ENCODE data around the gene ZNF438. TPM values are rescaled to one million over a fixed set of nuclear protein-coding genes. Genes with fewer than 3 reads are reported as not detected.

Gene ZNF438
- total RNA-seq, 2 donors from 2014 or later, result 10.6 to 14.5 TPM

DNA sequence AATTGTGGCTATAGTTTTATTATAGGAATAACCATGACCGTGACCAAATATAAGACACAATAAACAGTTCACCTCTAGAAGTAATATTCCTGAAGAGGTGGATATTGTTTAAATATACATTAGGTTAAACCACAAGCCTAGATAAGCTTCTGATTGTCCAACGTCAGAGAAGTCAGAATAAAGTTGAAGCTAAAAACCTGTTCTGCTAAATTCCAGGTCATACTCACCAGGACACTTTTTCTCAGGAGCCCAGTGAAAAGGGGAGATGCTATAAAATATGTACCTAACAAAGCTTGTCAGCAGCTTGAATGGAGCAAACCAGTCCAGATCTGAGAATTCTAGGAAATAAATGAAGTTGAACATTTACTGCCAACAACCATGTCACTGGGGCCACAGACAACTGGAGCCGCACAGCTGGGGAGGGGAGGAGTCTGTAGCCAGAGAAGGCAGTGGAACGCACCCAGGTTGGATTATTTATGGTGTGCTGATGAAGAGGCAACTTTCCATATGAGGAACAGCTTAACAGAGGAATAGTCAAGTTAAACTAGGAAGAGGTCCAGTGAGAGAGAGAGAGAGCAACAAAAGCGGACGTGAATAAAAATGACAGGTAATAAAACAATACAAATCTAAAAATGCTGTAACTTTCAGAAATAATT lies 191.1 kb downstream of the ZNF438 start:
- TF ChIP-seq, protein P1, sequence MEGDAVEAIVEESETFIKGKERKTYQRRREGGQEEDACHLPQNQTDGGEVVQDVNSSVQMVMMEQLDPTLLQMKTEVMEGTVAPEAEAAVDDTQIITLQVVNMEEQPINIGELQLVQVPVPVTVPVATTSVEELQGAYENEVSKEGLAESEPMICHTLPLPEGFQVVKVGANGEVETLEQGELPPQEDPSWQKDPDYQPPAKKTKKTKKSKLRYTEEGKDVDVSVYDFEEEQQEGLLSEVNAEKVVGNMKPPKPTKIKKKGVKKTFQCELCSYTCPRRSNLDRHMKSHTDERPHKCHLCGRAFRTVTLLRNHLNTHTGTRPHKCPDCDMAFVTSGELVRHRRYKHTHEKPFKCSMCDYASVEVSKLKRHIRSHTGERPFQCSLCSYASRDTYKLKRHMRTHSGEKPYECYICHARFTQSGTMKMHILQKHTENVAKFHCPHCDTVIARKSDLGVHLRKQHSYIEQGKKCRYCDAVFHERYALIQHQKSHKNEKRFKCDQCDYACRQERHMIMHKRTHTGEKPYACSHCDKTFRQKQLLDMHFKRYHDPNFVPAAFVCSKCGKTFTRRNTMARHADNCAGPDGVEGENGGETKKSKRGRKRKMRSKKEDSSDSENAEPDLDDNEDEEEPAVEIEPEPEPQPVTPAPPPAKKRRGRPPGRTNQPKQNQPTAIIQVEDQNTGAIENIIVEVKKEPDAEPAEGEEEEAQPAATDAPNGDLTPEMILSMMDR (IDR thresholded peaks at IDR 0.05), result no peak
- H3K36me3 ChIP-seq, result no peaks in the 10 kb centered on the region
- peaks cover 3 to 18% of the 10 kb centered on the region in 2 donors for H3K4me1 ChIP-seq (ENCODE audit: control insufficient read depth in 1 of 2, low read depth in 2 of 2)
- no peak overlapping the region for H3K27ac ChIP-seq
- ATAC-seq (ENCODE audit: insufficient number of reproducible peaks, low FRiP score, low read depth) (no peak), DNase-seq (ENCODE audit: low spot score) (no peak)
- no peaks in the 10 kb centered on the region for H3K27me3 ChIP-seq (replicated peaks; ENCODE audit: insufficient read depth)
- no peak overlapping the region for H3K4me3 ChIP-seq
- H3K9me3 ChIP-seq, result no peaks in the 10 kb centered on the region

DNA sequence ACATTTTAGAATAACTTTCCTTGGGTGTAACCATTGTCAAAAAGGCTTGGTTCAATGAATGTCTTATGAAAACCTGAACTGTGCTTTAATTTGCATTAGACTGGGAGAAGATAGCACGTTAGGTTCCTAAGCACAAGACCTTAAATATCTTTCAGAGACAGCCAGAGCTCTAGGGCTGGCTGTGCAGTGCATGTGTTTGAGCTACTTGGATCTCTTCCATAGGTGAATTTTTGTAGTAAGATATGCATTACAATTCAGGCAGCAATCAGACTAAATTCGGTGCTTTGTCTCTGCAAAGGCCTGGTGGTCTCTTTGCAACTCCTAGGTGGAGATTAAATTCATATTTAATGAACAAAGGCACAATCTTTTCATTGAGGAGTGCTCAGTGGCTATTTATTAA lies 192.0 kb downstream of the ZNF438 start:
- H3K27ac ChIP-seq, result no peak overlapping the region
- no peaks in the 10 kb centered on the region for H3K9me3 ChIP-seq
- DNase-seq (ENCODE audit: low spot score) (no peak), ATAC-seq (ENCODE audit: insufficient number of reproducible peaks, low FRiP score, low read depth) (no peak)
- no peaks in the 10 kb centered on the region for H3K27me3 ChIP-seq (replicated peaks; ENCODE audit: insufficient read depth)
- H3K4me1 ChIP-seq (ENCODE audit: control insufficient read depth in 1 of 2, low read depth in 2 of 2), result peaks cover 3 to 18% of the 10 kb centered on the region in 2 donors
- TF ChIP-seq, protein P1 (IDR thresholded peaks at IDR 0.05), result no peak
- H3K4me3 ChIP-seq, result no peak overlapping the region
- H3K36me3 ChIP-seq, result no peaks in the 10 kb centered on the region

GRCh38 chr10:30836406-30836805 lies 195.3 kb downstream of the ZNF438 start:
- TF ChIP-seq, protein P1 (IDR thresholded peaks at IDR 0.05), result no peak
- no peak overlapping the region for H3K4me3 ChIP-seq
- no peak for DNase-seq (ENCODE audit: low spot score)
- no peak for ATAC-seq (ENCODE audit: insufficient number of reproducible peaks, low FRiP score, low read depth)
- H3K36me3 ChIP-seq, result no peaks in the 10 kb centered on the region
- H3K27ac ChIP-seq, result no peak overlapping the region
- H3K9me3 ChIP-seq, result no peaks in the 10 kb centered on the region
- H3K4me1 ChIP-seq (ENCODE audit: control insufficient read depth in 1 of 2, low read depth in 2 of 2), result peaks cover 3 to 11% of the 10 kb centered on the region in 2 donors
- no peaks in the 10 kb centered on the region for H3K27me3 ChIP-seq (replicated peaks; ENCODE audit: insufficient read depth)

DNA sequence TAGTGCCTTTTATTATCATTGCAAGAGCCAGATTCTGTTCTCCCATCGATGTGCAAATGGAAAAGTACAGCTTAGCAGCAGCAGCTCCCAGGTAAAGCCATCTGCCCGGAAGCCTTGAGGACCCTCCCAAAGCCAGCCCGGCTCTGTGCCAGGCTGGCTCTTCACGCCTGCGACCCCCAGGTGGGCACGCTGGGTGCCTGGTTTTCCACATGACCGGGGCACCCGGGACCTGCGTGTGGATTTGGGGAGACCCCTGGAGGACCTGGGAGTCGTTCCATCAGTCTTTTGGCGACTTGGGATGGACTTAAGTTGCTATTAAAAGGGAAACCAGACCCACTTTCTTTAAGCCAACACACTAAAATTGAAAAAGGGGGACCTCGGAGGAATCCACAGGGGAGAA lies 196.5 kb downstream of the ZNF438 start:
- H3K36me3 ChIP-seq, result no peaks in the 10 kb centered on the region
- H3K27me3 ChIP-seq (replicated peaks; ENCODE audit: insufficient read depth), result no peaks in the 10 kb centered on the region
- no peak overlapping the region for H3K27ac ChIP-seq
- no peaks in the 10 kb centered on the region for H3K4me1 ChIP-seq (ENCODE audit: control insufficient read depth in 1 of 2, low read depth in 2 of 2)
- H3K9me3 ChIP-seq, result no peaks in the 10 kb centered on the region
- no peak for ATAC-seq (ENCODE audit: insufficient number of reproducible peaks, low FRiP score, low read depth)
- TF ChIP-seq, protein P1 (IDR thresholded peaks at IDR 0.05), result no peak
- no peak for DNase-seq (ENCODE audit: low spot score)
- H3K4me3 ChIP-seq, result no peak overlapping the region

GRCh38 chr10:30834651-30835050 lies 197.0 kb downstream of the ZNF438 start:
- H3K36me3 ChIP-seq, result no peaks in the 10 kb centered on the region
- H3K27me3 ChIP-seq (replicated peaks; ENCODE audit: insufficient read depth), result no peaks in the 10 kb centered on the region
- no peak for DNase-seq (ENCODE audit: low spot score)
- no peak for ATAC-seq (ENCODE audit: insufficient number of reproducible peaks, low FRiP score, low read depth)
- TF ChIP-seq, protein P1 (IDR thresholded peaks at IDR 0.05), result no peak
- H3K4me3 ChIP-seq, result no peak overlapping the region
- H3K4me1 ChIP-seq (ENCODE audit: control insufficient read depth in 1 of 2, low read depth in 2 of 2), result no peaks in the 10 kb centered on the region
- H3K9me3 ChIP-seq, result no peaks in the 10 kb centered on the region
- H3K27ac ChIP-seq, result no peak overlapping the region
